K562 (cell line): ENCODE measurements around the gene ZMYND8. TPM values are rescaled to one million over a fixed set of nuclear protein-coding genes. Genes with fewer than 3 reads are reported as not detected.

Experiments
- ATAC-seq: fragments of 200-7000 bp; cut with Tn5 transposase; 3 replicates; pipeline ENCODE4 v1.9.1; 2020; ENCODE audit warnings: moderate library complexity
- BruUV-seq: library from RNA; stranded (reverse); fragments of 400-500 nt; replicated peaks from 2 replicates; lab custom pipeline; 2021; lab: Mats Ljungman, UMichigan
- CTCF ChIA-PET: fragments of 300-600 bp; formaldehyde crosslinking; extraction: SDS; loops from one replicate; lab custom pipeline; 2021; ENCODE audit warnings: low intra/inter-chr PET ratio; lab: Yijun Ruan, JAX
- POLR2A ChIA-PET: fragments of 300-600, 350-650 bp; sonication (Branson Sonifier 250); formaldehyde crosslinking; extraction: SDS; loops from one replicate; lab custom pipeline; 2021; ENCODE audit warnings: antibody characterized with exemption, inconsistent platforms; lab: Yijun Ruan, JAX
- DNase-seq, 4 experiments: peaks; one replicate each; pipeline versions ENCODE4 v3.0.0 to v3.0.0-alpha.2; 2011 to 2018; ENCODE audit warnings: low spot score in 3 of 4, mixed read lengths in 3 of 4; ENCODE audit errors: extremely low read depth in 1 of 4
- FAIRE-seq: peaks from 2 replicates; lab custom pipeline; 2011; peaks lifted over from hg19 to GRCh38; lab: Jason Lieb, UNC
- H2AFZ ChIP-seq: 2 replicates; pipeline ENCODE4 v1.6.0; 2011; ENCODE audit warnings: low read depth, low read length, control low read depth, inconsistent platforms
- H3K27ac ChIP-seq: fragments of 200-600 bp; 3 replicates; pipeline ENCODE4 v1.8.0; 2011; ENCODE audit warnings: low read depth, mild to moderate bottlenecking, control low read depth, inconsistent platforms, low read length, moderate library complexity, mixed read lengths; ENCODE audit errors: extremely low read depth
- H3K27me3 ChIP-seq, 2 experiments: fragments of 300-600 bp in 1 of 2; 2 replicates in 1 of 2; 3 replicates in 1 of 2; pipeline versions ENCODE4 v1.6.0 to v1.8.0; 2011; ENCODE audit warnings: inconsistent platforms in 2 of 2, low read length in 2 of 2, mild to moderate bottlenecking in 1 of 2, mixed read lengths in 1 of 2, moderate library complexity in 1 of 2; ENCODE audit not compliant: control insufficient read depth in 2 of 2, insufficient read depth in 2 of 2
- H3K36me3 ChIP-seq: fragments of 300-600 bp; 3 replicates; pipeline ENCODE4 v1.8.0; 2011; ENCODE audit warnings: mild to moderate bottlenecking, low read length, inconsistent platforms; ENCODE audit not compliant: control insufficient read depth, insufficient read depth
- H3K4me1 ChIP-seq, 2 experiments: fragments of 200-600 bp in 1 of 2; replicated peaks in 1 of 2; 2 replicates in 1 of 2; 3 replicates in 1 of 2; pipeline versions ENCODE4 v1.5.1 to v1.8.0; 2011; ENCODE audit warnings: inconsistent platforms in 2 of 2, low read length in 2 of 2, mild to moderate bottlenecking in 1 of 2, mixed read lengths in 1 of 2, moderate library complexity in 1 of 2; ENCODE audit not compliant: control insufficient read depth in 2 of 2, insufficient read depth in 2 of 2
- H3K4me2 ChIP-seq: 2 replicates; pipeline ENCODE4 v1.6.1; 2011; ENCODE audit warnings: low read length, control low read depth, inconsistent platforms, mixed read lengths; ENCODE audit not compliant: insufficient read depth
- H3K4me3 ChIP-seq: fragments of 200-600 bp; sonication (generic), shearing (Covaris generic); 2 replicates; pipeline ENCODE4 v1.5.1; 2016; ENCODE audit warnings: control low read depth, inconsistent platforms
- H3K79me2 ChIP-seq: fragments of 200-600 bp; 3 replicates; pipeline ENCODE4 v1.8.0; 2011; ENCODE audit warnings: low read length, inconsistent platforms; ENCODE audit not compliant: control insufficient read depth, insufficient read depth
- H3K9ac ChIP-seq, 2 experiments: 2 replicates each; pipeline versions ENCODE4 v1.6.0 to v1.6.1; 2011; ENCODE audit warnings: low read depth in 2 of 2, low read length in 2 of 2, control low read depth in 1 of 2, inconsistent platforms in 1 of 2, mild to moderate bottlenecking in 1 of 2, mixed read lengths in 1 of 2; ENCODE audit not compliant: insufficient read depth in 1 of 2
- H3K9me1 ChIP-seq: one replicate; pipeline ENCODE4 v1.6.0; 2011; ENCODE audit warnings: inconsistent platforms, mild to moderate bottlenecking, low read length, moderate library complexity; ENCODE audit not compliant: control insufficient read depth, insufficient read depth
- H3K9me3 ChIP-seq: replicated peaks from 2 replicates; pipeline ENCODE4 v1.5.1; 2011; ENCODE audit warnings: low read depth, low read length, inconsistent platforms; ENCODE audit not compliant: control insufficient read depth, insufficient read depth
- H4K20me1 ChIP-seq: replicated peaks from 2 replicates; pipeline ENCODE4 v1.6.1; 2011; ENCODE audit warnings: low read length, inconsistent platforms, mixed read lengths; ENCODE audit not compliant: control insufficient read depth, insufficient read depth
- MAFG ChIP-seq: fragments of 450-650 bp; conservative IDR thresholded peaks from 2 replicates; pipeline ENCODE4 v1.6.1; 2016; ENCODE audit warnings: missing genetic modification characterization, missing compliant biosample characterization
- RBM25 ChIP-seq: fragments of 200-400 bp; formaldehyde crosslinking; IDR thresholded peaks from 2 replicates; pipeline ENCODE4 v1.6.1; 2018; ENCODE audit warnings: low read length, low read depth, moderate library complexity; ENCODE audit not compliant: severe bottlenecking
- WGBS: fragments of 100-300 bp; shearing (Covaris generic); methylation state at CpG from one replicate; pipeline ENCODE4 v1.1.6; 2016; ENCODE audit warnings: low coverage, mixed read lengths; ENCODE audit not compliant: insufficient coverage; ENCODE audit errors: missing lambda C conversion rate; 5-methylcytosine and 5-hydroxymethylcytosine counted together
- in situ Hi-C: fragments of 300-500 bp; cut with MboI; formaldehyde crosslinking; loops from 4 replicates; pipeline ENCODE4 v1.15.0; 2018; ENCODE audit warnings: inconsistent platforms, mixed read lengths
- intact Hi-C: fragments of 100-400 bp; cut with micrococcal nuclease; formaldehyde crosslinking; loops from 2 replicates; pipeline ENCODE4 v1.14.2; 2022
- polyA plus RNA-seq, 8 experiments: library from polyadenylated mRNA; depleted of rRNA in 4 of 8; stranded (reverse) in 5 of 8; unstranded in 3 of 8; fragments of >200 nt; fragmentation: Nextera tagmentation in 2 of 8; fragmentation: Illumina TruSeq in 1 of 8; extraction: Ambion mirVana in 2 of 8; extraction: Trizol in 1 of 8; gene quantifications; 2 replicates each; pipeline versions ENCODE4 v1.2.1 to v1.2.3, GENCODE V29; 2011 to 2014; ENCODE audit warnings: inconsistent platforms in 1 of 8, missing spikeins in 1 of 8
- total RNA-seq, 7 experiments: library from RNA; depleted of rRNA in 6 of 7; stranded (reverse); fragments of >200 nt in 6 of 7; fragmentation: Illumina TruSeq in 2 of 7; extraction: Trizol in 2 of 7; gene quantifications; 2 replicates each; pipeline versions ENCODE4 v1.2.1 to v1.2.3, GENCODE V29; 2011 to 2021; ENCODE audit warnings: low replicate concordance in 1 of 7
- TF ChIP-seq, protein P1 (sequence below), 3 experiments: fragments of 200-800 bp in 1 of 3; fragments of 250-450 bp in 1 of 3; fragments of 450-650 bp in 1 of 3; sonication (Bioruptor Pico) in 1 of 3; sonication (Bioruptor generic) in 1 of 3; formaldehyde crosslinking in 1 of 3; IDR thresholded peaks; 2 replicates each; pipeline versions ENCODE4 v1.6.1 to v1.8.0; 2016 to 2022; ENCODE audit warnings: mild to moderate bottlenecking in 2 of 3, missing genetic modification characterization in 2 of 3, missing compliant biosample characterization in 1 of 3, moderate library complexity in 1 of 3

ZMYND8 gene
- total and polyA plus RNA-seq, 9 of the 15 experiments (the other 6 are each of a cell fraction or from before 2014, with no cell fraction given): 31.8 to 148 (median 71.9) TPM

DNA sequence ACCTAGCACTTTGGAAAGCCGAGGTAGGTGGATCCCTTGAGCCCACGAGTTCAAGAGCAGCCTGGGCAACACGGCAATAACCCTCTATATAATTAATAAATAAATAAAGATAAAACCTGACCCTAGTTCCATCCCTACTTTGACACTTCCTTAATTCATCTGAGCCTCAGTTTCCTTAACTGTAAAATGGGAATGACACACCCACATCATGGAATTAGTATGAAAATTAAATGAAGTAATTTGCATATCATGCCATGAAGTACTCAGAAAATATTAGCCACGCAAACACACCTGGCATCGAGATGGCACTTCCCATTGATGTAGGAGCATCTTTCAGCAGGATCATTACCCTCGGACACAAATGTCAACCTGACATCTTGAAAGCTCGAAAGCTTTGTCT, 19.1 kb downstream of the ZMYND8 start:
- intact Hi-C loops: no loop called here
- peaks cover 53% of the 10 kb centered on the region for H4K20me1 ChIP-seq

More for the DNA sequence above, 19.1 kb downstream of the ZMYND8 start:
- TF ChIP-seq MAFG (tag): no peak
- peak; percentile 54 for TF ChIP-seq RBM25
- TF ChIP-seq, protein P1, sequence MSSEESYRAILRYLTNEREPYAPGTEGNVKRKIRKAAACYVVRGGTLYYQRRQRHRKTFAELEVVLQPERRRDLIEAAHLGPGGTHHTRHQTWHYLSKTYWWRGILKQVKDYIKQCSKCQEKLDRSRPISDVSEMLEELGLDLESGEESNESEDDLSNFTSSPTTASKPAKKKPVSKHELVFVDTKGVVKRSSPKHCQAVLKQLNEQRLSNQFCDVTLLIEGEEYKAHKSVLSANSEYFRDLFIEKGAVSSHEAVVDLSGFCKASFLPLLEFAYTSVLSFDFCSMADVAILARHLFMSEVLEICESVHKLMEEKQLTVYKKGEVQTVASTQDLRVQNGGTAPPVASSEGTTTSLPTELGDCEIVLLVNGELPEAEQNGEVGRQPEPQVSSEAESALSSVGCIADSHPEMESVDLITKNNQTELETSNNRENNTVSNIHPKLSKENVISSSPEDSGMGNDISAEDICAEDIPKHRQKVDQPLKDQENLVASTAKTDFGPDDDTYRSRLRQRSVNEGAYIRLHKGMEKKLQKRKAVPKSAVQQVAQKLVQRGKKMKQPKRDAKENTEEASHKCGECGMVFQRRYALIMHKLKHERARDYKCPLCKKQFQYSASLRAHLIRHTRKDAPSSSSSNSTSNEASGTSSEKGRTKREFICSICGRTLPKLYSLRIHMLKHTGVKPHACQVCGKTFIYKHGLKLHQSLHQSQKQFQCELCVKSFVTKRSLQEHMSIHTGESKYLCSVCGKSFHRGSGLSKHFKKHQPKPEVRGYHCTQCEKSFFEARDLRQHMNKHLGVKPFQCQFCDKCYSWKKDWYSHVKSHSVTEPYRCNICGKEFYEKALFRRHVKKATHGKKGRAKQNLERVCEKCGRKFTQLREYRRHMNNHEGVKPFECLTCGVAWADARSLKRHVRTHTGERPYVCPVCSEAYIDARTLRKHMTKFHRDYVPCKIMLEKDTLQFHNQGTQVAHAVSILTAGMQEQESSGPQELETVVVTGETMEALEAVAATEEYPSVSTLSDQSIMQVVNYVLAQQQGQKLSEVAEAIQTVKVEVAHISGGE (CRISPR knock-in tag; IDR thresholded peaks at IDR 0.05): peak in 1 of 3 experiments; percentile 87; a peak in 2 of 6 replicates
- TF ChIP-seq, all 486 proteins: peak for 2
- no peak overlapping the region for H3K27ac ChIP-seq
- H3K9me3 ChIP-seq: no peaks in the 10 kb centered on the region
- 82% methylated on average over 7 of the region's 7 CpGs for WGBS
- CTCF ChIA-PET: no interaction called here
- DNase-seq (no peak), FAIRE-seq (no peak), ATAC-seq (no peak)
- H3K4me2 ChIP-seq: no peak overlapping the region
- H3K9ac ChIP-seq: no peak overlapping the region
- peaks cover 46 to 58% of the 10 kb centered on the region in 2 experiments; a peak in 4 of 5 replicates for H3K4me1 ChIP-seq
- no peak overlapping the region for H2AFZ ChIP-seq
- no peaks in the 10 kb centered on the region for H3K9me1 ChIP-seq
- H3K27me3 ChIP-seq: no peaks in the 10 kb centered on the region
- POLR2A ChIA-PET: interaction anchor here (1.0 to 4.0 kb wide), 9 partner anchors 10 to 34 kb away, joined by 3 to 56 read pairs (median 5); no protein-coding TSS in a partner anchor
- in situ Hi-C loops: no loop called here
- H3K36me3 ChIP-seq: peaks cover 84% of the 10 kb centered on the region
- H3K4me3 ChIP-seq: no peak overlapping the region
- BruUV-seq: no TSS peak
- peaks cover 99% of the 10 kb centered on the region for H3K79me2 ChIP-seq
